Large intestine (tissue), 3 donors: ENCODE results near the gene PRR20G. TPM values are rescaled to one million over a fixed set of nuclear protein-coding genes. Genes with fewer than 3 reads are reported as not detected.
A peak's percentile ranks its signal among the peaks of the same experiment; 100 is the strongest.
"Not testable (repeated sequence)": the region's sequence is repeated elsewhere in the genome, so short reads cannot be mapped to it uniquely, and the experiment has no call there.

Source experiments
- DNase-seq, 2 donors: peaks; one replicate each; pipeline versions ENCODE4 v3.0.0 to v3.0.0-alpha.2; 2013
- H3K27ac ChIP-seq: one replicate; pipeline ENCODE4 v1.5.1; 2013; ENCODE audit warnings: low read length
- H3K27me3 ChIP-seq: 2 replicates; pipeline ENCODE4 v1.6.1; 2013; ENCODE audit warnings: low read length; ENCODE audit not compliant: control insufficient read depth, insufficient read depth
- H3K36me3 ChIP-seq: 2 replicates; pipeline ENCODE4 v1.6.1; 2013; ENCODE audit warnings: low read length; ENCODE audit not compliant: control insufficient read depth, insufficient read depth
- H3K4me1 ChIP-seq: one replicate; pipeline ENCODE4 v1.6.1; 2013; ENCODE audit warnings: low read length; ENCODE audit not compliant: control insufficient read depth, insufficient read depth
- H3K4me3 ChIP-seq: one replicate; pipeline ENCODE4 v1.5.1; 2013; ENCODE audit warnings: low read length
- H3K9me3 ChIP-seq: one replicate; pipeline ENCODE4 v1.6.1; 2013; ENCODE audit warnings: mild to moderate bottlenecking, low read depth, low read length, moderate library complexity; ENCODE audit not compliant: control insufficient read depth
- WGBS: methylation state at CpG from one replicate; pipeline ENCODE4 v1.1.5; 2013; ENCODE audit warnings: low lambda C conversion rate; ENCODE audit not compliant: insufficient coverage; 5-methylcytosine and 5-hydroxymethylcytosine counted together
- polyA plus RNA-seq: library from polyadenylated mRNA; unstranded; fragments of 120-200 nt; gene quantifications from one replicate; pipeline ENCODE4 v1.2.1, GENCODE V29; 2013

Gene PRR20G
- polyA plus RNA-seq, 1 donor: not detected

DNA sequence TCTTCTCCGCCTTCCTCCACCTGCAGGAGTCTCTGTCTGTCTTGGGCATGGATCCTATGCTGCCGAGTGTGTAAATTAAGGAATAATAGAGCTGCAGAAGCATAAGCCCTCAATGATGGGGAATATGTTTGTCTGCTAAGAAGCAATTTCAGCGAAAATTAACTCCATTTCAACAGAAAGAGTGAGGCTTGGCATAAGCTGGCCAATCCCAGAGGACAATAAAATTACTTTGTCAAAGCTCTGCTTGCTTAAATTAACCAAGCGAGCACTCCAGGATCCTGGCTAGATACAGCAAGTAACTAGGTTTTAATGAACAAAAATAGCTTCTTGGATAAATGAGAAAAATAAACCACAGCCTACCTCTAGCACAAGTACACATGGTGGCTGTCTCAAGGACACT, 33.5 kb upstream of the PRR20G start:
- WGBS: 80% methylated on average over 3 of the region's 4 CpGs
- Histone ChIP-seq H3K4me1 (no peaks in the 10 kb centered on the region), H3K27me3 (no peaks in the 10 kb centered on the region), H3K27ac (no peak overlapping the region), H3K9me3 (no peaks in the 10 kb centered on the region), H3K4me3 (no peak overlapping the region), H3K36me3 (no peaks in the 10 kb centered on the region)
- DNase-seq: no peak

DNA sequence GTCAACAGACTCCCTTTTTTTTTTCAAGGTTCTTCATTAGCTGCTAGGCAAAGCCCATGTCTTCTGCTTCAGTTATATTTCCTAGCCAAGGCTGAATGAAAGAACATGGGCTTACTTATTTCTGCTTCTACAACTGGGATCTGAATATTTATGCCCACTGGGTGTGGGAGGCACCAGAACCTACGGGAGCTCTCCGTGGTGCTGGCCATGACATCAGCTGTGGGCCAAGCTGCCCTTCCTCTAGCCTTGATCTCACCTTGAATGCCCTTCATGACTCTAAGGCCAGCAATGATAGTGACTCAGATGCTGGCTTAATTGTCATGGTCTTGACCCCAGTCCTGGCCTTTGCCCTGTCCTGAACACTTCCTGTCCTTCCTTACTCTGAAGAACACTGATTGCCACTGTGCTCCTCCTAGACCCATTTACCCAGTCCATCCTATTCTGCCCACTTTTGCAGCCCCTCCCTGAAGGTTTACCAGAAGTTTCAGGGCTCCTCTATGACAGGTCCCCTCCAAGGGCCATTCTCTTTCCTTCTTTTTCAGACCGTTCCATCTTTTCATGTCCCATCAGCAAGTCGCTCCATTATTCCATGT, 32.8 kb upstream of the PRR20G start:
- Histone ChIP-seq H3K4me1 (no peaks in the 10 kb centered on the region), H3K9me3 (no peaks in the 10 kb centered on the region), H3K27me3 (no peaks in the 10 kb centered on the region), H3K27ac (no peak overlapping the region), H3K36me3 (no peaks in the 10 kb centered on the region), H3K4me3 (no peak overlapping the region)
- DNase-seq: no peak
- WGBS: 80% methylated on average over 1 of the region's 4 CpGs

DNA sequence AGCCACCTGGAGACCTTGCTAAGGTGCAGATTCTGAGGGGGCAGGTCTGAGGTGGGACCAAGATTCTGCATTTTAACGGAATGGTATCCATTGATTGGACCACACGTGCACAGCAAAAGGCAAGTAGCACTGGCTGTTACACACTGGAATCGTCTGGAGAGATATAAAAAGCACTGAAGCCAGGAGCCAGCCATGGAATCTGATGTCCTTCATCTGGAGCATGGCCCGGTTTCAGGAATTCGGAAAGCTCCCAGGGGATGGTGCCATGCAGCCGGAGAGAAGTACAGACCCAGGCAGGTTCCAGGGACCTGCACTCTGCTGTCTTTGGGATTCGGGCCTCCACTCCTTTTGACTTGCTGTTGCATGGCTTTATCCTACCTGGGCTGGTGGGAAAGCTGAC, 28.8 kb upstream of the PRR20G start:
- H3K4me3 ChIP-seq: no peak overlapping the region

DNA sequence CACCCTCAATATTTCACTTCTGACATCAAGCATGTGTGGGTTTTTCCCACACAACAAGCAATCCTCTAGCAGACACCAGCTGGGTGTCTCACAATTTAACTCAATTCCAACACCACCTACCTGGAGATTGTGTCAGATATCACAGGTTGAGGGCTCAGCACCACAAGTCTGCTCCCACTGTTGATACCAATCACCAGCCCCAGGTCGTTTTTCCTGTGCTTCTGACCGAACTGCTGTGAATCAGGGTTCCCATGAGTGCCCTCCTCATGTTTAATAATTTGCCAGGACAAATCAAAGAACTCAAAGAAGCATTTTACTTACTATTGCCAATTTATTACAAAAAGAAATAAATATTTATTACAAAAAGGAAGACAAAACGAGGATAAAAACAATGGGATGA, 25.0 kb upstream of the PRR20G start:
- no peaks in the 10 kb centered on the region for H3K27me3 ChIP-seq

More for the DNA sequence above, 28.8 kb upstream of the PRR20G start:
- H3K36me3 ChIP-seq: no peaks in the 10 kb centered on the region
- WGBS: no CpG with 5 or more reads among the region's 7 CpGs
- no peaks in the 10 kb centered on the region for H3K4me1 ChIP-seq
- DNase-seq: no peak
- H3K27me3 ChIP-seq: no peaks in the 10 kb centered on the region
- H3K27ac ChIP-seq: no peak overlapping the region
- H3K9me3 ChIP-seq: no peaks in the 10 kb centered on the region

DNA sequence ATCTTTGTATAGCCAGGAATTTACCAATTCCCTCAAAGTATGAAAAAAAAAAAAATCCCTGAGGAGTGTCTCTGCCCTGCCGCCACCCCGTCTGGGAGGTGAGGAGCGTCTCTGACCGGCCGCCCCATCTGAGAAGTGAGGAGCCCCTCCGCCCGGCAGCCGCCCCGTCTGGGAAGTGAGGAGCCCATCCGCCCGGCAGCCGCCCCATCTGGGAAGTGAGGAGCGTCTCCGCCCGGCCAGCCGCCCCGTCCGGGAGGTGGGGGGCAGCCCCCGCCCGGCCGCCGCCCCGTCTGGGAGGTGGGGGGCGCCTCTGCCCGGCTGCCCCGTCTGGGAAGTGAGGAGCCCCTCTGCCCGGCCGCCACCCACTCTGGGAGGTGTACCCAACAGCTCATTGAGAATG, 21.0 kb upstream of the PRR20G start:
- H3K27me3 ChIP-seq, H3K4me1 ChIP-seq, H3K9me3 ChIP-seq, H3K27ac ChIP-seq, H3K36me3 ChIP-seq, H3K4me3 ChIP-seq, DNase-seq: not testable (repeated sequence)
- WGBS: no CpG with 5 or more reads among the region's 28 CpGs

More for the DNA sequence above, 25.0 kb upstream of the PRR20G start:
- H3K9me3 ChIP-seq: no peaks in the 10 kb centered on the region
- no peaks in the 10 kb centered on the region for H3K4me1 ChIP-seq
- DNase-seq: no peak
- no peak overlapping the region for H3K27ac ChIP-seq
- H3K36me3 ChIP-seq: no peaks in the 10 kb centered on the region
- H3K4me3 ChIP-seq: no peak overlapping the region
- WGBS: 55% methylated on average over 3 of the region's 3 CpGs

DNA sequence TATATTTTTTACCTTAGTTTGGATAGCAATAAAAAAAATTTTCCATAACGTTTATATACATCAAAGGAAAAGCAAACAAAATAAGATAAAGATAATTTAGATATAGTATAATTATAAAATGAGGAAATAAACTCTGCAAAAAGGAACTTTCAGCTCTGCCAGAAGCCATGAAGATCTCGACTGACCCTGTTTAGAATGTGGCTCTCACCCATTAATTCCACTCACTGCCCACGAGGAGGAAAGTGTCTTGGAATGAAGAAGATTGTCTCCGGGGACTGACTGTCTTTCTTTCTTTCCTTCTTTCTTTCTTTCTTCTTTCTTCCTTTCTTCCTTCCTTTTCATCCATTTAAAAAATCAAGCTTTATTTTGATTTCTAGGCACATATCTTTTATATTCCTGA, 20.1 kb upstream of the PRR20G start:
- Histone ChIP-seq H3K4me3 (no peak overlapping the region), H3K27me3 (peaks cover 2% of the 10 kb centered on the region), H3K9me3 (no peaks in the 10 kb centered on the region), H3K27ac (no peak overlapping the region), H3K36me3 (no peaks in the 10 kb centered on the region), H3K4me1 (no peaks in the 10 kb centered on the region)
- WGBS: 72% methylated on average over 2 of the region's 4 CpGs
- no peak for DNase-seq

DNA sequence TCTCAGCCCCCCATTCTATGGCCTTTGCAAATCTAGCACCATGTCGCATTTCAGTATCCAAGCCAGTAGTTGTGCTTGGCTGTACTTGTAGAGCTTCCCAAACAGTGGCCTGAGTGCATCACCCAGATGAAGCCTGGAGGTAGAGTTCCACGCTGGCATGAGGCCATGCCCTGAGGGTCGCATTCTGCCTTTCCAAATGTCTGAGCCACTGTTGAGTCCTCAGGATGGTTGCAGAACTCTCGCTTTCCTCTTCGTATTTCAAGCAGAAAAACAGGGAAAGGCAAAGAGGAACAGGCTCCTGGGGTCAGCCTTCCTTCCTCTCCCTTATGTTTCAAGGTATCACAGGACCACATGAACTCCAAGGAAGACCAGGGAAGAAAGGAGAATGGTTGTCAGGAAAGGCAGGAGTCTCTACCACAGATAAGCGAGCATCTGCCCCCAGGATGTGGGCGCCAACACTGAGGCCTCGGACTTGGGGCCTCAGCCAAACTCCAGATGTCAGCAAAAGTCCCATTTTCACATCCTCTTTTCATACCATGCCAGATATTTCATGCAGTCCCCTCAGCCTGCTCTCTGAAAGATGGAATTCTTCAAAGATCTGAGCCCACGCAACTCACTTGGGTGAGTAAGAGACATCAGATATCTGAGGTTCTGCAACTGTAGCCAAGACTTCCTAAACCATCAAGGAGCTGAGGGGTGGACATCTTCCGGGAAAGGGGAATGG, 19.4 kb upstream of the PRR20G start:
- H3K27me3 ChIP-seq: peaks cover 2% of the 10 kb centered on the region
- H3K9me3 ChIP-seq: no peaks in the 10 kb centered on the region
- DNase-seq: no peak
- H3K4me3 ChIP-seq: no peak overlapping the region
- WGBS: no CpG with 5 or more reads among the region's 10 CpGs
- H3K27ac ChIP-seq: no peak overlapping the region
- H3K36me3 ChIP-seq: no peaks in the 10 kb centered on the region
- no peaks in the 10 kb centered on the region for H3K4me1 ChIP-seq

DNA sequence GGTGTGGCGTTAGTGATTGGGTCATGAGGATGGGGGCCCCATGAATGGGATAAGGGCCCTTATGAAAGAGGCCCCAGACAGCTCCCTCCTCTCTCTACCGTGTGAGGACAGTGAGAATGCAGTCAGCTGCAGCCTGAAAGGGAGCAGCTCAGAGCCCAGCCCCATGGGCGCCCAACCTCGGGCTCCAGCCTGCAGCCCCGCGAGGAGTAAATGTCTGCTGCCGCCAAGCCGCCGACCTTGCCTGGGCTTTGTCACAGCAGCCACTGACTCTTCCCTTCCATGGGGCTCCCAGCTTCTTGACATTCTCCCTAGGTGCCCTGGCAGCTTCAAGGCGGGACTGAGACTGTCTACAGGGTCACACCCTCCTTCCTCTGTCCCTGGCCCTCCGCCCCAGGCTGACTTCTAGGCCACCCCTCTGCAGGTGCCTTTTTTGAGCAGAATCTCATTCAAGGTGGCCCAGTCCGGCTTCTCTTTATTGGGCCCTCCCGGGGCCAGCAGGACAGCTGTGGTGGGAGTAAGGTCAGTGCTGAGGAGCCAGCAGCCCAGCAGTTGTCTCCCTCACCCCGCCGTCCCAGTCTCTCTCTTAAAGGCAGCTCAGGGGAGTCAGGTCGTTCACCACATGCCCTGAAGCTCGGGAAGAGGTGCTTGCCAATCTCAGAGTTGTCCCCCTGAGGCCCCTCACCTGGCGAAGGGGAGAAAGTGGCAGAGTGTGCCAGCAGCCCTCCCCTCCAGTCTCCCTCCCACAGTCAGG, 18.7 kb upstream of the PRR20G start:
- no peak for DNase-seq
- no peaks in the 10 kb centered on the region for H3K36me3 ChIP-seq
- no peak overlapping the region for H3K27ac ChIP-seq
- H3K27me3 ChIP-seq: peaks cover 2% of the 10 kb centered on the region
- H3K4me3 ChIP-seq: no peak overlapping the region
- H3K9me3 ChIP-seq: no peaks in the 10 kb centered on the region
- no CpG with 5 or more reads among the region's 18 CpGs for WGBS
- no peaks in the 10 kb centered on the region for H3K4me1 ChIP-seq

DNA sequence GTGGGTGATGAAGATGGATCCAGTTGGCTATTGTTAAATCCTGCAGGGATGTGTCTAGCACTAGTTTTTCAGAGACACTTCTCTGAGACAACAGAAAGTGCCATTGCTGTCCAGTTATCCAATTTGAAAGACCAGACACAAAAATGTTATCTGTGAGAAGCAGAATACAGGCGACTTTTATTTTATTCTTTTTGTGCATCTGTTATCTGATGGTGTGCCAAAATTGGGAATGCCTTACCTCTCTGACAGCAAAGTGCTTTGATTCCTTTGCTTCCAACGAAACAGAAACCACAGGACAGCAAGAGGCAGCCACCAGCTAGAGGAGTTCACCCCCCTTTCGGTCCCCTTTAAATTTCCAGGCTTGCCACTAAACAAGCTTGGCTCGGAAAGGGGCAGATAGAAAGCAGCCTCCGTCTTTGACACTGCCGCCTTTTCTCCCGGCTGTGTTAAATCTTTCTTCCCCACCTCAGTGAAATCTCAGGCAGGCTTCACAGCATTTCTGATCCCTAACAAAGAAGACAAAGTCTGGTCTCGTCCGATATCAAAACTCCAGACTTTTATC, 17.7 kb upstream of the PRR20G start:
- H3K4me1 ChIP-seq: no peaks in the 10 kb centered on the region
- H3K27ac ChIP-seq: no peak overlapping the region
- no peak for DNase-seq
- no peak overlapping the region for H3K4me3 ChIP-seq
- peaks cover 4% of the 10 kb centered on the region for H3K27me3 ChIP-seq
- no CpG with 5 or more reads among the region's 9 CpGs for WGBS
- no peaks in the 10 kb centered on the region for H3K9me3 ChIP-seq
- H3K36me3 ChIP-seq: no peaks in the 10 kb centered on the region

DNA sequence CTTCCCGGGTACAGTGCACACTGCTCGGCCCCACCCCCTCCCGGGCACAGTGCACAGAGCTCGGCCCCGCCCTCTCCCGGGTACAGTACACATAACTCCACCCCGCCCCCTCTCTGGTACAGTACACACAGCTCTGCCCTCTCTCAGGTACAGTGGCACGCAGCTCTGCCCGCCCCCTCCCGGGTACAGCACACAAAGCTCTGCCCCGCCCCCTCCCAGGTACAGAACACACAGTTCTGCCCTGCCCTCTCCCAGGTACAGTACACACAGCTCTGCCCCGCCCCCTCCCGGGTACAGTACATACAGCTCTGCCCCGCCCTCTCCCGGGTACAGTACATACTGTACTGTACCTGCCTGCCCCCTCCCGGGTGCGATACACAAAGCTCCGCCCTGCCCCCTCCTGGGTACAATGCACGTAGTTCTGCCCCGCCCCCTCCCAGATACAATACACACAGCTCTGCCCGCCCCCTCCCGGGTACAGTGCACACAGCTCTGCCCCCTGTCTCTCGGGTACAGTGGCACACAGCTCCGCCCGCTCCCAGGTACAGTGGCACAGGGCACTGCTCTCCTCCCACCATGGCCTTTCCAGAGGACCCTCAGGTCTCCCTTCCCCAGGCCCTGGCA, 16.4 kb upstream of the PRR20G start:
- Histone ChIP-seq H3K9me3 (no peaks in the 10 kb centered on the region), H3K4me3 (no peak overlapping the region), H3K36me3 (no peaks in the 10 kb centered on the region), H3K27ac (no peak overlapping the region), H3K4me1 (no peaks in the 10 kb centered on the region), H3K27me3 (peaks cover 4% of the 10 kb centered on the region)
- WGBS: no CpG with 5 or more reads among the region's 25 CpGs
- DNase-seq: peak; percentile 53 to 64
